HS-5 (cell line): ENCODE results near the gene MBOAT1.
"Not testable (repeated sequence)": the region's sequence is repeated elsewhere in the genome, so short reads cannot be mapped to it uniquely, and the experiment has no call there.

Source experiments
- DNase-seq: peaks from one replicate; pipeline ENCODE4 v3.0.0-alpha.2; 2012; ENCODE audit warnings: low read depth

Gene MBOAT1

GRCh38 chr6:20203561-20204511 is 8.4 kb downstream of the MBOAT1 start:
- DNase-seq: no peak

GRCh38 chr6:20202699-20203302 is 9.5 kb downstream of the MBOAT1 start:
- no peak for DNase-seq

- no peak for DNase-seq
Observed at GRCh38 chr6:20202324-20202658, 10.0 kb downstream of the MBOAT1 start.

GRCh38 chr6:20200761-20201630 is 11.3 kb downstream of the MBOAT1 start:
- no peak for DNase-seq

- no peak for DNase-seq
Observed at GRCh38 chr6:20198775-20199174, 13.5 kb downstream of the MBOAT1 start.

GRCh38 chr6:20198156-20198774 is 14.0 kb downstream of the MBOAT1 start:
- no peak for DNase-seq

- no peak for DNase-seq
Observed at GRCh38 chr6:20197251-20197650, 15.0 kb downstream of the MBOAT1 start.

GRCh38 chr6:20192625-20193024 is 19.6 kb downstream of the MBOAT1 start:
- no peak for DNase-seq

GRCh38 chr6:20191992-20192391 is 20.3 kb downstream of the MBOAT1 start:
- DNase-seq: no peak

- DNase-seq: no peak
Observed at GRCh38 chr6:20188630-20189075, 23.6 kb downstream of the MBOAT1 start.

- DNase-seq: no peak
Observed at GRCh38 chr6:20186981-20187380, 25.3 kb downstream of the MBOAT1 start.

- DNase-seq: no peak
Observed at GRCh38 chr6:20183706-20184105, 28.6 kb downstream of the MBOAT1 start.

- no peak for DNase-seq
Observed at GRCh38 chr6:20182926-20183521, 29.2 kb downstream of the MBOAT1 start.

GRCh38 chr6:20182069-20182468 is 30.2 kb downstream of the MBOAT1 start:
- DNase-seq: no peak

GRCh38 chr6:20180935-20181334 is 31.3 kb downstream of the MBOAT1 start:
- DNase-seq: no peak

- not testable (repeated sequence) for DNase-seq
Observed at GRCh38 chr6:20179287-20180045, 32.8 kb downstream of the MBOAT1 start.

- DNase-seq: no peak
Observed at GRCh38 chr6:20178327-20178726, 33.9 kb downstream of the MBOAT1 start.

- no peak for DNase-seq
Observed at GRCh38 chr6:20175810-20176410, 36.4 kb downstream of the MBOAT1 start.

GRCh38 chr6:20173833-20174792 is 38.2 kb downstream of the MBOAT1 start:
- no peak for DNase-seq
